Stimulated activated CD4-positive, alpha-beta T cell treated with anti-CD3 and anti-CD28 coated beads, Interleukin-2, amount 100 ng/mL, for 24 hours (primary cell): ENCODE results near the gene POC1B.

ENCODE experiments used
- DNase-seq, 2 donors: peaks; one replicate each; pipeline ENCODE4 v3.0.0-alpha.2; 2020

POC1B gene

DNA sequence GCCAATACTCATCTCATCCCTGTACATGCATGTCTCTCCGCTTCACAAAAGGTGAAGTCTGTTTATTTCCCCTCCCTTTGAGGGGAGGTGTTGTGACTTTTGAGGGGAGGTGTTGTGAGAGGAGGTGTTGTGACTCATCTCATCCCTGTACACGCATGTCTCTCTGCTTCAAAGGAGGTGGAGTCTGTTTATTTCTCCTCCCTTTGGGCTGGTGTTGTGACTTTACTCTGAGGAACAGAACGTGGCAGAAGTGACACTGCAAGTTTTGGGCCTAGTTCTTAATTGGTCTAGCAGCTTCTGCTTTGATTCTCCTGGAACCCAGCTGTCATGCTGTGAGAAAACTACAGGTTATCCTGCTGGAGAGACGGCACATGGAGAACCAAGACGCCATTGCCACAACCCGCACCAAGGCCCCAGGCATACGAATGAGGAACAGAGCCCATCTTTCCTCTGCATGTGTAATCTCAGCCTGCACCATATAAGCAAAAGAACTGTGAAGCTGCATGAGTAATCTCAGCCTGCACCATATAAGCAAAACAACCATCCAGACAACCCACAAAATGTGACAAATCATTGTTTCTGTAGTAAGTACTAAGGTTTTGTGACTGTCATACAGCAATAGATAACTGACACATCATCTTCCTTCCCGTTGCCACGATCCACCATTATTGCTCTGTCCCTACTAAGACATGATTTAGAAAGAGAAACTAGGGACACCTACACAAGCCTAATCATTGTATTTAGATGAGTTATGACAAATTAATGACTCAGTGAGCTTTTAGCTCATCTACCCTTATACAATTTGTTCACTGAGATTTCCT, 31.2 kb downstream of the POC1B start:
- peak; percentile 25 to 59 for DNase-seq

- DNase-seq: no peak
Observed at GRCh38 chr12:89493670-89494302, 32.1 kb downstream of the POC1B start.

DNA sequence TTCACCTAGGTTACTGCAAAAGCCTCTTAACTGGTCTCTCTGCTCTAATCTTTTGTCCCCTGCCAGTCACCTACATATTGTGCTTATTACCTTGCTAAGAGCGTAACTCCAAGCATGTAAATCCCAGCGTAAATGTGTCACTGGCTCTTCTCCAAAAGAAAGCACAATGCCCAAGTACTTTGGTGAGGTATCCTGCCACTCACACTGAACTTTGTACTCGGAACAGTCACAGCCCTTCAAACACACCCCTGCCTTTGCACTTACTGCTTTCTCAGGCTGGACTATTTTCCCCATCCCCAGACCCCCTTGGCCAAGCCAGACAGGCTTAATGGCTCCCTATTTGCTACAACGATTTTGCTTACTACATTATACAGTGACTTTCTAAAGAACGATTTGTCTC, 33.0 kb downstream of the POC1B start:
- no peak for DNase-seq

GRCh38 chr12:89490922-89491321, 34.9 kb downstream of the POC1B start:
- no peak for DNase-seq

DNA sequence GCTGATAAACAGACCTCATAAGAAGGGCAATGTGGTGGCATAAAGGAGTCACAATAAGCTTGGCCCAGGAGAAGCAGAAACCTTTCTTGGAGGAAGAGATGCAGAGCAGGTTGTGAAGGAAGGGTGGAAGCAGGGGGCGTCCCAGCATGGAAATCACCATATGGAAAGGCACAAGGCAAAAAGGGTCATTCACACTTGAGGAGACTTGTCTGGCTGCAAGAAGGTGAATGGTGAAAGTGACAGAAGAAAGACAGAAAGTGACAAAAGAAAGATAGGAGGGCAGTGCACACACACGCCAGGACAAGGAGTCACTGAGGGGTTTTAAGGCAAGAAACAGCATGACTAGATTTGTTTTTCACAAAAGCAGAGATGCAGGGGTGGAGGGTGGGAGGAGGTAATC, 39.6 kb downstream of the POC1B start:
- no peak for DNase-seq

DNA sequence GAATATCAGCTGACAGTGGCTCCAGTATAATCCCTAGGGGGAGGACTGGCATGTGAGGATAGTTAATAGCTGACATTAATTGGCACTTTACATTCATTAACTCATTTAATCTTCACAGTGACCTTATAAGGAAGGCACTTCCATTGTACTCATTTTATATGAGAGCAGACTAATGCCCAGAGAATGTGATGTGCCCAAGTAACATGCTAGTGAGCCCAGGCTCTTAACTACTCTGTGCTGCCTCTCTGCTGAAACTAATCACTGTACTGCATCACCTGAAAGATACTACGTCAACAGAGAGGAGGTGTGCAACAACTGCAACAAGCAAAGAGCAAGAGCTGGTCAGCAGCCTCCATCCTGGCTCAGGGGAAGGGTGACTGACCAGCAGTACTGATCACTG, 41.4 kb downstream of the POC1B start:
- DNase-seq: no peak

- DNase-seq: no peak
Observed at GRCh38 chr12:89481213-89481914, 44.5 kb downstream of the POC1B start.

GRCh38 chr12:89479982-89480381, 45.9 kb downstream of the POC1B start:
- DNase-seq: no peak

DNA sequence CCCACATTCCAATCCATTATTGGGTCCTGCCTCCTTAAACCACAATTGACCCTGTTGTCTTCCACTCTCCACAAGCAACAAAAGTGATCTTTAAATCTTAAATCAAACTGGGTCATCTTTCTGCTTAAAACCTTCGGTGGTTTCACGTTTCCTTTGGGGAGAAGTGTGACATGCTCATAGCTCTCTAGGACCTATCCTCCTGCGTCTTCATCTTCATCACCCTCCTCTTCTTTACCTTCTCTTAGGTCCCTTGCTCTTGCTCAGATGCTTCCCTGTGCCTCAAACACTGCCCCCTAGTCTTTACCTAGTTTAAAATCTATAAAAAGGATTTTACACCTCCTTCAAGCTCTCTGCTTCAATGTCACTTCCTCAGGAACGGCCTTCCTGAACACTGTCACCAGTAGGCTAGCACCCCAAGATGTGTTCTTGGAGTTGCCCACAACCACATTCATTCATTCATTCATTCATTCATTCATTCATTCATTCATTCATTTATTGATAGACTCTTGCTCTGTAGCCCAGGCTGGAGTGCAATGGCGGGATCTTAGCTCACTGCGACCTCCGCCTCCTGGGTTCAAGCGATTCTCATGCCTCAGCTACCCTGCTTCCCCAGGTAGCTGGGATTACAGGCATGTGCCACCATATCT, 48.1 kb downstream of the POC1B start:
- DNase-seq: no peak

- no peak for DNase-seq
Observed at GRCh38 chr12:89476904-89477595, 48.8 kb downstream of the POC1B start.

GRCh38 chr12:89476232-89476631, 49.6 kb downstream of the POC1B start:
- DNase-seq: no peak

DNA sequence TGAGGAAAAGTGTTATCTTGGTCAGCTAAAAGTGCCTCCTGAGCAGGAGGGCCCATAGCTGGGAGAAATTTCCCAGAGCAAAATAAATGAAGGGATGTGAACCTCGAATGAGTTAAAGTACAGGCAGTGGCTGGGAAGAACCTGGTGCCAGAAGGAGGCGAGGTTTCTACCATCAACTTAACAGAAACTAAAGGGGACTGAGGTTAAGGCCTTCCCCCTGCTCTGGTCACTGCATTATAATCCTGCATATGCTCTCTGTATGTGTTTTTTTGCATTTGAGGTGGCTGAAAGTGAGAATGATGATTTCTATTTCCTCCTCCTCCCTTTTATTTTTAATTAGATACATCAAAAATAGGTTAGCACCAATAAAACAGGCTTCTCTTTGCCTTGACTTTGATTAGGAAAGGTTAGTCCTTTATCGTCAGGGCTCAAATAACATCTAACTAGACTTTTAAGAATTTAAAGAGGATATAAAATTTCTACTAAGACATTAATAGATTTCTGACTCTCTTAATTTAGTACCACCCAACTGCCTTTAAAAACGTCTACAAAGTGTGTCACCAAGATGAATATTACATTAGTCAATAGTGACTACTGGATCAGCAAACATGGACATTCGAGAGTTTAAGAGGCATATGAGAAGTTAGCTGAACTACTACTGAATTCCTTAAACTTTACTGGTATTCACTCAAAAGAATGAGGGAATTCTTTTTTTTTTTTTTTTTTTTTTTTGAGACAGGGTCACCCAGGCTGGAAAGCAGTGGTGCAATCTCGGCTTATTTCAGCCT, 50.5 kb downstream of the POC1B start:
- no peak for DNase-seq

- no peak for DNase-seq
Observed at GRCh38 chr12:89474615-89475014, 51.2 kb downstream of the POC1B start.

- no peak for DNase-seq
Observed at GRCh38 chr12:89472508-89472907, 53.3 kb downstream of the POC1B start.

GRCh38 chr12:89470741-89471509, 54.9 kb downstream of the POC1B start:
- no peak for DNase-seq

DNA sequence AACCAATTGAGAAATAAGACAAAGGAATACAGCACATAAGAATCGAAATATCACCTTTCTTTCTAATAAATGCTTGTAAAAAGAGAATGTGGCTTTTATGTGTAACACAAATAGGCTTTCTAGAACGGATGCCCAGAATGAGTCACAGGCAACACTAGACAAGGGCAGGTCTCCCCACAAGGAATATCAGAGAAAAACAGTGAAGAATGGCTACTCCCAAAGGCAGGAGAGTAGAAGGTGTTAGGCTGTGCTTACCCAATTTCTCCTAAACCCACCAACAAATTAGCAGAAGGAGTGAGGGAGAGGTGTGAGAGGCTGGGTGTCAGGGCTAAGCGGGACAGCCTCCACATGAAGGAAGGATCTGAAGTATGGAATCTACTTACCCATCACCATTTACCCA, 56.5 kb downstream of the POC1B start:
- DNase-seq: no peak

DNA sequence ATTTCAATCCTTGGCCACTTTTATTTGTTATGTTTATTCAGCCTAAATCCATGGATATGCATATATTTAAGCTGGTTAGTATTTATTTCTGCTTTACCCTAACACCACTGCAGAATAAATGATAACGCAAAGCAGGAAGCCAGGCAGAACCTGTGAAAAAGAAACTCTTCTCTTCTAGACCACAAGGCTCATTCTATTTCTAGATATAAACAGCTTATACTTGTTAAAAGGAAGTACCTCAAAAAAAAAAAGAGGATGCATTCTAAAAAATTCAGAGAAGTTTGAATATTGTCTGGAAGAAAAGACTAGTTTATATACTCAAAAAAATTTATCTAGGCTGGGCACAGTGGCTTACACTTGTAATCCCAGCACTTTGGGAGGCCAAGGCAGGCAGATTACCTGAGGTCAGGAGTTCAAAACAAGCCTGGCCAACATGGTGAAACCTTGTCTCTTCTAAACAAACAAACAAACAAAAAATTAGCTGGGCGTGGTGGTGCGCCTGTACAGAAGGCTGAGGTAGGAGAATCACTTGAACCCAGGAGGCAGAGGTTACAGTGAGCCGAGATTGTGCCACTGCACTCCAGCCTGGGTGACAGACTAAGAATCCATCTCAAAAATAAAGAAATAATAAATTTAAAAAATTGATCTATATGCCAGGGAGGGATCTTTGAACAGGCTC, 57.1 kb downstream of the POC1B start:
- no peak for DNase-seq

GRCh38 chr12:89468017-89468416, 57.8 kb downstream of the POC1B start:
- DNase-seq: no peak

DNA sequence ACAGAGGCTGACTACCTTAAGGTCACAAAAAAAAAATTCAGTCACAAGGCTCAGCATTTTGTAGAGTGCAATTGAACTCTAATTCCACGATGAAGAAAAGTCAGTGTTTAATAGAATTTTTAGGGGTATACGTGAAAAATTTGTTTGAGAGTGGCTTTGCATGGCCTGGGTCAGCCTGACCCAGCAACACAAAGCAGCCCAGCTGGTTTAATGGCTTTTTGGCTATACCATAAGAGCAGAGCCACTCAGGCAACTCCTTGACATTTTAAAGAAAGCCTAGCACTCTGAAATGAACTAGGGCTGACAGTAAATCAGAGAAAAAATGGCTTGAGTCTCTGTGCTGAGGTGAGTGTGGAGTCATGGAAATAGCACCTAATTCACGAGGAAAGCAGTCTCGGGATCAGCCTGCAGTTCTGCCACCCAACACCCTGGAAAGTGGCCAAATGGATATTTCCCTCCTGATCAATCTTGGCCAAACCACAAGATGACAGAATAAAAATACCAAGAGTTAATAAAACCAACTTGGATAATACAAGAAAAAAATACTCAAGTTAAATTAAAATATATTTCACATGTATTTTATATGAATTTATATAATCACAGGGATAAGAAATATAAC, 60.8 kb downstream of the POC1B start:
- no peak for DNase-seq
